Left colon (tissue), 2 donors: ENCODE data around the gene EFNA2. TPM values are rescaled to one million over a fixed set of nuclear protein-coding genes. Genes with fewer than 3 reads are reported as not detected.

Source experiments
- ATAC-seq: fragments of 200-7000 bp; cut with Tn5 transposase; one replicate; pipeline ENCODE4 v1.9.1; 2020; ENCODE audit warnings: mild to moderate bottlenecking, moderate library complexity
- DNase-seq, 2 donors: peaks; one replicate each; pipeline ENCODE4 v3.0.0-alpha.2; 2020
- intact Hi-C, 2 donors: fragments of 100-400 bp; cut with DNase I in 1 of 2; cut with micrococcal nuclease in 1 of 2; formaldehyde crosslinking; loops; one replicate each; pipeline versions ENCODE4 v1.11.2 to v1.14.0; 2022; cut with DNase I, micrococcal nuclease
- total RNA-seq, 2 donors: library from RNA; stranded (reverse); fragmentation: NEBNext Ultra II Directional; extraction: Animal tissue kit (Norgen Biotek cat#: 25700); gene quantifications; one replicate each; pipeline ENCODE4 v1.2.1, GENCODE V29; 2021
- donor health status: DM: no; HTN: no; CAD: no.
- donor health status: DM: yes; HTN: yes; CAD: no.

Gene EFNA2
- total RNA-seq, 2 donors from 2014 or later: 83.8 to 85.4 TPM

DNA sequence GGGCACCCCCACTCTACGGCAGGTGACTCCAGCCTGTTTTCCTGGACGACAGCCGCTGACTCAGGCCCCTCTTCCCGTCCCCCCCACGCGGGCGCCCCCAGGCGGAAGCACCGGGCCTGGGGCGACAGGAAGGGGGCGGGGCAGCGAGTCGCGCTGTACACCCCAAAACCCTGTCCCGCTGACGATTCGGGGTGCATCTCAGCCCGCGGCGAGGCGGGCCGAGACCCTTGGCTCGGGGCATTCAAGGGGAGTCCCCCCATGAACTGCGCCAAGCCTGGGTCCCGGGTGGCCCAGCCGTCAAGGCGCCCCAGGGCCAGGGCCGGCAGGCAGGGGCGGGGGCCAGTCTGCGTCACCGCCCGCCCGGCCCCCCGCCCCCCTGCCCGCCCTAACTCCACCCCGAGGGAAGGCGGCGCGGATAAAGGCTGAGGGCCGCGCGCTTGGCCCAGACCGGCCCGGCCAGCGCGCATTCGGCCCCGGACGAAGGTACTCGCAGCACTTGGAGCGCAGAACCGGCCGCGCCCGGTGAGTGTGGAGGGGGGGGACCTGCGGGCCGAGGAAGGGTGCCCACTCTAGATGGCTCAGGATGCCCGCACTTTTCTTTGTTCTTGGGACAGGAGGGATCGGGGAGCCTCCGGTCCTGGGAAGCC is 37.4 kb upstream of the EFNA2 start, which contains the start of gene MIDN:
Gene MIDN, plus strand, starts transcription at position 445 of the 647 bp plus-strand sequence. CDS start 1,714 bp downstream, outside the sequence.
- intact Hi-C loops: no loop called here
- ATAC-seq: peak; percentile 31
- DNase-seq: peak; percentile 82 to 84

DNA sequence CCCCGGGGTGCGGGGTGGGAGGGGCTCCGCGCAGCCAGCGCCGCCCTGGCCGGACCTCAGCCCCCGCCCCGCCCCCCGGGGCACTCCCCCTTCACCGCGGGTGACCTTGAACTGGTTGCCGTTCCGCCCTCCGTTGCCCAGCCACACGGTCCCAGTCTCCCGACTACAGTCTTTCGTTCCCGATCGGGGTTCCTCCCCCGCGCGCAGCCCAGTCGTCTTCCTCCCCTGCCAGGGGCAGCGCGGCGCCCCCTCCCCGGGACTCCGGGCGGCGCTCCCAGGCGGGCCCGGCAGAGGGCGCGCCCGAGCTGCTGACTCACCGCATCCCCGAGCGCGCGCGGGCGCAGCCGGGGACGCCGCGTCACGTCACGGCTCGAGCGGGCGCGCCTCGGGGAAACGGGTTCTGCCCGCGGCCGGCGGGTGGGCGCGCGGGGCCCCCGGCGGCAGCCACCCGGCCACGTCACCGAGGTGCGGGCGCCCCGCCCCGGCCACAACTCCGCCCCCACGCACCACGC is 36.8 kb upstream of the EFNA2 start:
- ATAC-seq (peak; percentile 16), DNase-seq (peak; percentile 85 to 88)
- intact Hi-C loops: no loop called here

- ATAC-seq: peak; percentile 33
- intact Hi-C loops: no loop called here
- DNase-seq: peak; percentile 92 to 94
Measured at GRCh38 chr19:1249298-1249989, 36.2 kb upstream of the EFNA2 start.

DNA sequence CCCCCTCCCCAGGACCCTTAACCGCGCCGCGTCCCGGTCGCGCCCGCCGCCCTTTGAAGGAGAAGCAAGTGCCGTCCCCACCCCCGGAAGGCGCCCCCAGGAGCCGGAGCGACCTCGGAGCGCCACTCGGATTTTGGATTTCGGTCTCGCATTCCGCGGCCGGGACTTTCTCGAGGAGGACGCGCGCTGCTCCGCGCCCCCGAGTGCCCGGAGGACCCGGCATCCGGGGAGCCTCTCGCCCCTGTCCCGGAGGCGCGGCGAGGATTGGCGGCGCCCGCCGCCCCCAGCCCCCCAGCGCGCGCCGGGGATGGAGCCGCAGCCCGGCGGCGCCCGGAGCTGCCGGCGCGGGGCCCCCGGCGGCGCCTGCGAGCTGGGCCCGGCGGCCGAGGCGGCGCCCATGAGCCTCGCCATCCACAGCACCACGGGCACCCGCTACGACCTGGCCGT is 35.7 kb upstream of the EFNA2 start:
- ATAC-seq: no peak
- no peak for DNase-seq
- intact Hi-C loops: no loop called here

DNA sequence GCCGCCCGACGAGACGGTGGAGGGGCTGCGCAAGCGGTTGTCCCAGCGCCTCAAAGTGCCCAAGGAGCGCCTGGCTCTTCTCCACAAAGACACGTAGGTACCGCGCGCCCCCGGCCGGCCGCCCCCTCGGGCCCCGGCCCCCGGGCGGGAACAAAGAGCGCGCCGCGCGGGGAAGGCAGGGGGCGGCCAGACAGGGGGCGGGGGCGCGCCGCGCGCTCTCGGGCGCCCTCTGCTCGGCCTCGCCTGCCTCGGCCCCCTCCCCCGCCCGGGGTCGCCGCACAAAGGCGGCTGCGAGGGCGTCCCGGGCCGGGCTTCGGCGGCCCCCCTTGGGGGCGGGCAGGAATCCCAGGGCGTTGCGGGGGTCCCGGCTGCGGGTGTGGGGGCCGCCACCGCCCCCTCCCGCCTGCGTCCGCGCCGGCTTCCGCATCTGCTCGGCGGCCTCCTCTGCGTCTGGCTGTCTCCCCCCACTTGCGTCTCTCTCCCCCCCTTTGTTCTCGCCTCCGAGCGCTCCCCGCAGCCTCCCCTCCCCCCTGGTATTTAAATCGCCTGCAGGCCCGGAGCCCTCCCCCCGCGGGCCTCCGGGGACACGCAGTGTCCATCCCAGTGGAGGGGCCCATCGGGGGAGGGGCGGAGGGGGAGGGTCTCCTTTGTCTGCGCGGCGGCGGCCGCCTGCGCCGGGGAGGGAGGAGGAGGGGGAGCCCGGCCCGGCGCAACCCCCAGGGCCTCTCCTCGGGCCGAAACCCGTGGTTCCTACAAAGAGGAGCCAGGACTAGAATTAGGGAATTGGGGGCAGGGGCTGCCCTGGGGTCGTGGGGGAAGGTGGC is 35.0 kb upstream of the EFNA2 start:
- intact Hi-C loops: no loop called here
- peak; percentile 78 to 84 for DNase-seq
- ATAC-seq: no peak

DNA sequence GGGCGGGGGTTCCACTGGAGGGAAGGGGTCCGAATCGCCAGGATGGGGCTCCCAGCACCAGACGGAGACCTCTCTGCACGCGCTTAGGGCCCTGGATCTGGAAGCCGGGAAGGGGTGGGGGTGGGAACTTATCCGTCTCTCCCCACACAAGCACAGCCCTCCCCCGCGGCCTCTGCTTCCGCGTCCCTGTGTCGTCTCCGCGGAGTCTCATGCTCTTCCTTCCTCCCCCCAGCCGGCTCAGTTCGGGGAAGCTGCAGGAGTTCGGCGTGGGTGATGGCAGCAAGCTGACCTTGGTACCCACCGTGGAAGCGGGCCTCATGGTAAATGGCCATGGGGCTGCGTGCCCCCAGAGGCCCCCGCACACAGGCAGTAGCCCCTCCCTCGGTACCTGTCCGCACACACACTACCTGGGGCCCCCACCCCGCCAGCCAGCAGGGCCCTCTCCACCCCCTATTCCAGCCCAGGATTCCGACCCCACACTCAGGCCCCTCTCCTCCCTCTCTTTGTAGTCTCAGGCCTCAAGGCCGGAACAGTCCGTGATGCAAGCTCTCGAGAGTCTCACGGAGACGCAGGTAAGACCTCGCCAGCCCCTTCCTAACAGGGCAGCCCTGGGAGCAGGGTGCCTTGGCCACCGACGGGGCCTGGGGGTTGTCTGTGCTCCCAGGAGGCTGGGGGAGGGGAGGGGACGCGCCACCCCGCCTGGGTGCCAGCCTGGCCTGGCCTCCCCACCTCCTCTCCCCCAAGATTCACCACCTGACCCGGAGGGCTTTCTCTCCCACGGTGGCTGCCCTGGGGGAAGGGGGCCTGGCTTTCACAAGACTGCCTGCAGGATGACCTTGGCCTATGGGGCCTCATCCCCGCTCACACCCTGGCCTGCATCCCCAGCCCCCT is 34.1 kb upstream of the EFNA2 start:
- intact Hi-C loops: no loop called here
- peak; percentile 14 for ATAC-seq

DNA sequence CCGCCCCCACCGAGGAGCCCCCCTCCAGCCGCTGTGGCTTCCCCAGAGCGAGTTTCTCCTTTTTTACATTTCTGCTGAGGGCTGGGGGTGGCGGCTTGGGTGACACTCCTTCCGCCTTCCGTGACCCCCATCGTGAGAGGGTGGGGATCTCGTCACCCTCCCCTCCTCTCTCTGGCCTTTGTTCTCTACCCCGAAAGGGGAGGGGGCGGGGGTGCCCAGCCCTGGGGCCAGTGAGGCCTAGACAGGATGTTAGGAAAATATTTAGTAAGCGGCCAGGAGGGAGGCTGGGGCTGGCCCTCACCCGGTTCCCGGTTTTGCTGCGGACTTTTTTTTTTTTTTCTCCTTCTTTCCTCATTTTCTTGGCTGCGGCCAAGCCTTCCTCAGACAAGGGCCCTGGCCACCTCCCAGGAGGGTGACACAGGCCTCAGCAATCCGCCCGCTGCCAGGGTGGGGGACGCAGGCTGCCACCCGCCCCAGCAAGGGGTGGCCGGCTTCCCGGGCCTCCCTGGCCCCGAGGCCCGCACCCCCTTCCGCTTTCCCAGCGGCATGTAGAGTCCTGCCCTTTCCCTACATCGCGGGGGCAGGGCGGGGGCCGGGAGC is 33.4 kb upstream of the EFNA2 start:
- ATAC-seq (peak; percentile 14), DNase-seq (peak; percentile 82 to 87)
- intact Hi-C loops: no loop called here

More for the DNA sequence above, 34.1 kb upstream of the EFNA2 start:
- peak; percentile 86 for DNase-seq

- ATAC-seq: peak; percentile 36
- intact Hi-C loops: no loop called here
Measured at GRCh38 chr19:1252821-1253513, 32.7 kb upstream of the EFNA2 start.

DNA sequence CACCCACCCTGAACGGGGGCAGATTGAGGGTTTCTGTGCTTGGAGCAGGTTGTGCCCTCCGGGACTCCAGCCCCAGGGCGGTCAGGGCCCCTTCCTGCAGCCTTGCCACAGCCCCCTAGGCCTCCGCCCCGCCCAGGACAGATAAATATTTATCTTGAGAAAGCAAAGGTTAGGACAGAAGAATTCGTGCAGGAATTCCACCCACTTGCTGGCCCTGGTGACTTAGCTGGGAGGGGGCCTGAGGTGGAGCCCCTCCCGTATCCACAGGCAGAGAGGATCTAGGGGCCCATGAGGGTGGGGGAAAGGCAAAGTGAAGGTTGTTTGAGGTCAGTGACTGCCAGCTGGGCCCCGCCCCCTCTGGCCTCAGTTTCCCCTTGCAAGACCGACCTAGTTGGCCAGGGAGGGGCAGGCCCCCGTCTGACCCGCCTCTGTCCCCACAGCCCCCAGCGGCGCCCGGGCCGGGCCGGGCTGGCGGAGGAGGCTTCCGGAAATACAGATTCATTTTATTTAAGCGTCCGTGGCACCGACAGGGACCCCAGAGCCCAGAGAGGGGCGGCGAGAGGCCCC is 32.1 kb upstream of the EFNA2 start:
- peak; percentile 3 for ATAC-seq
- DNase-seq: peak in 1 of 2 donors; percentile 75

More at GRCh38 chr19:1252821-1253513, 32.7 kb upstream of the EFNA2 start:
- peak; percentile 88 to 93 for DNase-seq

GRCh38 chr19:1254081-1254527 is 31.6 kb upstream of the EFNA2 start:
- intact Hi-C loops: no loop called here
- DNase-seq (peak; percentile 40 to 63), ATAC-seq (no peak)

More for the DNA sequence above, 32.1 kb upstream of the EFNA2 start:
- intact Hi-C loops: no loop called here

GRCh38 chr19:1254530-1255185 is 31.0 kb upstream of the EFNA2 start:
- intact Hi-C loops: no loop called here
- DNase-seq (no peak), ATAC-seq (no peak)

- DNase-seq (peak in 1 of 2 donors; percentile 28), ATAC-seq (no peak)
- intact Hi-C loops: no loop called here
Measured at GRCh38 chr19:1255186-1256161, 30.2 kb upstream of the EFNA2 start.

DNA sequence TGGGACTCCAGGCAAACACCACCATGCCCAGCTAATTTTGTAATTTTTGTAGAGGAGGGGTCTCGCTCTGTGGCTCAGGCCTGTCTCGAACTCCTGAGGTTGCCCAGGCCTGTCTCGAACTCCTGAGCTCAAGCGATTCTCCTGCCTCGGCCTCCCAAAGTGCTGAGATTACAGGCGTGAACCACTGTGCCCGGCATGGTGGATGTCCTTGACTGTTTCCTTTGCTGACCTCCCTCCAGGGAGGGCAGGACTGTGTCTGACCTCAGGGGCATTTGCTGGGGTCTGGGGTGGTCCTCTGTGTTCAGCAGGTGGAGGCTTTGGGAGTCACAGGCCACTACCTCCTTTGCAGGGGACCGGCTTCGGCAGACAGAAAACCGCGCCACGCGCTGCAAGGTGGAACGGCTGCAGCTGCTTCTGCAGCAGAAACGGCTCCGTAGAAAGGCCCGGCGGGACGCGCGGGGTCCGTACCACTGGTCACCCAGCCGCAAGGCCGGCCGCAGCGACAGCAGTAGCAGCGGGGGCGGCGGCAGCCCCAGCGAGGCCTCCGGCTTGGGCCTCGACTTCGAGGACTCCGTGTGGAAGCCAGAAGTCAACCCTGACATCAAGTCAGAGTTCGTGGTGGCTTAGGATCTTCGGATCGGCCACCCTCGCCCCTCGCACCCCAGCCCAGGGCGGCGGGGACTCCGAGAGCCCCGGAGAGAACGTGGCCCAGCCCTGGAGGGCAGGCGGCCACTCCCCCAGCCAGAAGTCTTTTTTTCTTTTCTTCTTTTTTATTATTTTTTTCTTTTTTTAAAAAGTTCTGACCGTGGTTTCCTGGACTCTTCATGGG is 28.8 kb upstream of the EFNA2 start:
- ATAC-seq (no peak), DNase-seq (peak in 1 of 2 donors; percentile 23)
- intact Hi-C loops: no loop called here

GRCh38 chr19:1257475-1258162 is 28.1 kb upstream of the EFNA2 start:
- DNase-seq (no peak), ATAC-seq (no peak)
- intact Hi-C loops: no loop called here
